Natural killer cell (primary cell): Measurements from ENCODE around the gene KIF20B. TPM values are rescaled to one million over a fixed set of nuclear protein-coding genes. Genes with fewer than 3 reads are reported as not detected.

Experiments used
- ATAC-seq, 3 donors: fragments of 150-1000 bp in 2 of 3; fragments of 200-7000 bp in 1 of 3; cut with Tn5 transposase; 1 replicate in 1 of 3; 2 replicates in 2 of 3; pipeline ENCODE4 v1.10.0; 2021; ENCODE audit warnings: mild to moderate bottlenecking in 2 of 3, moderate library complexity in 2 of 3
- DNase-seq, 2 donors: peaks; one replicate each; pipeline versions ENCODE4 v3.0.0 to v3.0.0-alpha.2; 2013 to 2021; ENCODE audit warnings: mixed read lengths in 1 of 2
- H3K27ac ChIP-seq: one replicate; pipeline ENCODE4 v1.5.1; 2013; ENCODE audit warnings: mild to moderate bottlenecking, low read length
- H3K27me3 ChIP-seq: one replicate; pipeline ENCODE4 v1.6.1; 2013; ENCODE audit warnings: low read length; ENCODE audit not compliant: control insufficient read depth, insufficient read depth
- H3K36me3 ChIP-seq: one replicate; pipeline ENCODE4 v1.6.1; 2013; ENCODE audit warnings: low read length; ENCODE audit not compliant: control insufficient read depth, insufficient read depth
- H3K4me1 ChIP-seq: one replicate; pipeline ENCODE4 v1.6.1; 2013; ENCODE audit warnings: low read length; ENCODE audit not compliant: control insufficient read depth, insufficient read depth
- H3K4me3 ChIP-seq: one replicate; pipeline ENCODE4 v1.5.1; 2013; ENCODE audit warnings: low read length
- H3K9me3 ChIP-seq: one replicate; pipeline ENCODE4 v1.6.1; 2013; ENCODE audit warnings: low read length; ENCODE audit not compliant: control insufficient read depth, insufficient read depth
- H3K27ac Mint-ChIP-seq, 2 donors: one replicate each; pipeline ENCODE4 v1.8.0; 2022; ENCODE audit warnings: mild to moderate bottlenecking in 2 of 2, mixed read lengths in 2 of 2, moderate library complexity in 1 of 2
- H3K27me3 Mint-ChIP-seq, 2 donors: one replicate each; pipeline ENCODE4 v1.8.0; 2022; ENCODE audit warnings: low read depth in 2 of 2, mixed read lengths in 2 of 2
- H3K36me3 Mint-ChIP-seq: one replicate; pipeline ENCODE4 v1.8.0; 2022; ENCODE audit warnings: mixed read lengths
- H3K4me1 Mint-ChIP-seq, 2 donors: one replicate each; pipeline ENCODE4 v1.8.0; 2022; ENCODE audit warnings: mixed read lengths in 2 of 2
- H3K4me3 Mint-ChIP-seq: one replicate; pipeline ENCODE4 v1.8.0; 2022; ENCODE audit warnings: mild to moderate bottlenecking, moderate library complexity, mixed read lengths
- H3K9me3 Mint-ChIP-seq, 2 donors: one replicate each; pipeline ENCODE4 v1.8.0; 2022; ENCODE audit warnings: mixed read lengths in 2 of 2
- WGBS: methylation state at CpG from one replicate; pipeline ENCODE4 v1.1.7; 2013; ENCODE audit warnings: missing lambda C conversion rate; ENCODE audit not compliant: insufficient coverage; 5-methylcytosine and 5-hydroxymethylcytosine counted together
- intact Hi-C: fragments of 100-400 bp; cut with micrococcal nuclease; formaldehyde crosslinking; loops from one replicate; pipeline ENCODE4 v1.14.2; 2022
- total RNA-seq, 4 donors: library from RNA; stranded (reverse); fragments of 120-200 nt in 1 of 4; gene quantifications; one replicate each; pipeline versions ENCODE4 v1.2.3 to v1.2.4, GENCODE V29; 2013 to 2022
- TF ChIP-seq, protein P1 (sequence below): fragments of 200-600 bp; IDR thresholded peaks from one replicate; pipeline ENCODE4 v1.8.0; 2022; ENCODE audit warnings: antibody characterized with exemption

KIF20B gene
- total RNA-seq, 3 donors from 2014 or later (not counting 1 experiment from before 2014, with no cell fraction given): 17.2 to 20.2 (median 17.3) TPM

DNA sequence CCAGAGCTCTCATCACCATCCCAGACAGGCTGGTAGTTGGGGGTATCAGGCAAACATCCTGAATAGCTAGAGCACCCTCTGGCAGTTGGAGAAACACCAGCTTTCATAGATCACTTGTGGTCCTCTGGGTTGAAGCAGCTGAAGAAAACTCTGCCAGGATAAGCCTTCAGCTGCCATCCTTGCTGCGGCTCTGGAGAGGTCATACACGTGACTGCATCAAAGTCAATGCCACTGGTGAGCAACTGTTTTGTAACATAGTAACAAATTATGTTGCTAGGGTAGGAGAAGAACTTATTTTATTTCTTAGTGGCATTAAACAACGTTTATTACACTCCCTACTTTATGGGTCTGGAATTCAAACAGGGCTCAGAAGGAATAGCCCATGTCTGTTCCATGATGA lies 37.2 kb upstream of the KIF20B start:
- Mint-ChIP-seq H3K4me1 (no peaks in the 10 kb centered on the region), H3K9me3 (no peaks in the 10 kb centered on the region), H3K4me3 (no peak overlapping the region), H3K36me3 (no peaks in the 10 kb centered on the region), H3K27ac (no peak overlapping the region), H3K27me3 (peaks cover 17 to 25% of the 10 kb centered on the region in 2 donors)
- 92% methylated on average over 2 of the region's 3 CpGs for WGBS
- TF ChIP-seq, protein P1, sequence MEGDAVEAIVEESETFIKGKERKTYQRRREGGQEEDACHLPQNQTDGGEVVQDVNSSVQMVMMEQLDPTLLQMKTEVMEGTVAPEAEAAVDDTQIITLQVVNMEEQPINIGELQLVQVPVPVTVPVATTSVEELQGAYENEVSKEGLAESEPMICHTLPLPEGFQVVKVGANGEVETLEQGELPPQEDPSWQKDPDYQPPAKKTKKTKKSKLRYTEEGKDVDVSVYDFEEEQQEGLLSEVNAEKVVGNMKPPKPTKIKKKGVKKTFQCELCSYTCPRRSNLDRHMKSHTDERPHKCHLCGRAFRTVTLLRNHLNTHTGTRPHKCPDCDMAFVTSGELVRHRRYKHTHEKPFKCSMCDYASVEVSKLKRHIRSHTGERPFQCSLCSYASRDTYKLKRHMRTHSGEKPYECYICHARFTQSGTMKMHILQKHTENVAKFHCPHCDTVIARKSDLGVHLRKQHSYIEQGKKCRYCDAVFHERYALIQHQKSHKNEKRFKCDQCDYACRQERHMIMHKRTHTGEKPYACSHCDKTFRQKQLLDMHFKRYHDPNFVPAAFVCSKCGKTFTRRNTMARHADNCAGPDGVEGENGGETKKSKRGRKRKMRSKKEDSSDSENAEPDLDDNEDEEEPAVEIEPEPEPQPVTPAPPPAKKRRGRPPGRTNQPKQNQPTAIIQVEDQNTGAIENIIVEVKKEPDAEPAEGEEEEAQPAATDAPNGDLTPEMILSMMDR: no peak
- Histone ChIP-seq H3K27me3 (no peaks in the 10 kb centered on the region), H3K4me1 (no peaks in the 10 kb centered on the region), H3K27ac (no peak overlapping the region), H3K36me3 (no peaks in the 10 kb centered on the region), H3K4me3 (no peak overlapping the region), H3K9me3 (no peaks in the 10 kb centered on the region)
- ATAC-seq (no peak), DNase-seq (no peak)
- intact Hi-C loops: no loop called here

DNA sequence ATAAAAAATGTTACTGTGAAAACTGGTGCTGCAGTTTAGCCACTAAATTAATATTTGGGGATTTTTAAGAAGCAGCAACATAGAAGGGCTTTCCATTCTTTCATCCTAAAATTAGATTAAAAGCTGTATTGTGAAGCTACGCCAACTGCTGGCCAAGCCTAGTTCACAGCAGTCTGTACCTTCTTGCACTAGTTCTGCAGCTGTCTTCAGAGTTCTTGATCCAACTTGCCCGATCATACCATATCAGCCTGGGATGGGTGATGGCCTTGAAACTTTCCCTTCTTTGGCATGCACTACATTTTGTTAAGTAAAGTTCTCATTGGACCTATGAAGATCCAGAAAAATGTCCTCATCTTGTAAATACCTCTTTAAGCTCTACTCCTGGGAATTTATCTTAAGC lies 36.1 kb upstream of the KIF20B start:
- H3K4me3 Mint-ChIP-seq: no peak overlapping the region
- H3K4me1 ChIP-seq: no peaks in the 10 kb centered on the region
- no peaks in the 10 kb centered on the region for H3K9me3 ChIP-seq
- H3K9me3 Mint-ChIP-seq: no peaks in the 10 kb centered on the region
- no peaks in the 10 kb centered on the region for H3K36me3 ChIP-seq
- H3K4me3 ChIP-seq: no peak overlapping the region
- no peak overlapping the region for H3K27ac Mint-ChIP-seq
- H3K27ac ChIP-seq: no peak overlapping the region
- intact Hi-C loops: no loop called here
- WGBS: 96% methylated on average over 2 of the region's 2 CpGs
- TF ChIP-seq, protein P1: no peak
- ATAC-seq: no peak
- DNase-seq: no peak
- H3K27me3 Mint-ChIP-seq: peaks cover 13 to 36% of the 10 kb centered on the region in 2 donors
- no peaks in the 10 kb centered on the region for H3K36me3 Mint-ChIP-seq
- H3K4me1 Mint-ChIP-seq: no peaks in the 10 kb centered on the region
- H3K27me3 ChIP-seq: no peaks in the 10 kb centered on the region

DNA sequence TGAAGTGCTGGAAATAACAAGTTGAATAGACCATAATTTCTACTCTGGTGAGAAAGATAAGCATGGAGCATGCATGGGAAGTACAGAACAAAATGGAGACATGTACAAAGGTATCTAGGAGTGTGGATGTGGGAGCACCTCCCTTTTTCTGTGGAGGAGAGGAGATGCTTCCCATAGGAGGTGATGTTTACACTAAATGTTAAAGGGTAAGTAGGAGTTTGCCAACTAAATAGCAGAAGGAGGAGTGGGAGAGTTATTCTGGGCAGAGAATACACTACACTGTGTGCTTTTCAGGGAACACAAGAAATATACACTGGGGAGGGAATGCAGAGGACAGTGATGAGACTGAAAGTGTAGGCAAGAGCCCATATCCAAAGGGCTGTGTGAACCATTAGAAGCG lies 35.3 kb upstream of the KIF20B start:
- TF ChIP-seq, protein P1: no peak
- H3K27ac Mint-ChIP-seq: no peak overlapping the region
- DNase-seq (no peak), ATAC-seq (no peak)
- H3K27ac ChIP-seq: no peak overlapping the region
- 97% methylated on average over 1 of the region's 1 CpG for WGBS
- H3K27me3 ChIP-seq: no peaks in the 10 kb centered on the region
- H3K4me1 ChIP-seq: no peaks in the 10 kb centered on the region
- no peaks in the 10 kb centered on the region for H3K9me3 Mint-ChIP-seq
- no peak overlapping the region for H3K4me3 ChIP-seq
- H3K4me3 Mint-ChIP-seq: no peak overlapping the region
- intact Hi-C loops: no loop called here
- no peaks in the 10 kb centered on the region for H3K36me3 ChIP-seq
- H3K4me1 Mint-ChIP-seq: no peaks in the 10 kb centered on the region
- no peaks in the 10 kb centered on the region for H3K36me3 Mint-ChIP-seq
- H3K9me3 ChIP-seq: no peaks in the 10 kb centered on the region
- peaks cover 20 to 43% of the 10 kb centered on the region in 2 donors for H3K27me3 Mint-ChIP-seq

DNA sequence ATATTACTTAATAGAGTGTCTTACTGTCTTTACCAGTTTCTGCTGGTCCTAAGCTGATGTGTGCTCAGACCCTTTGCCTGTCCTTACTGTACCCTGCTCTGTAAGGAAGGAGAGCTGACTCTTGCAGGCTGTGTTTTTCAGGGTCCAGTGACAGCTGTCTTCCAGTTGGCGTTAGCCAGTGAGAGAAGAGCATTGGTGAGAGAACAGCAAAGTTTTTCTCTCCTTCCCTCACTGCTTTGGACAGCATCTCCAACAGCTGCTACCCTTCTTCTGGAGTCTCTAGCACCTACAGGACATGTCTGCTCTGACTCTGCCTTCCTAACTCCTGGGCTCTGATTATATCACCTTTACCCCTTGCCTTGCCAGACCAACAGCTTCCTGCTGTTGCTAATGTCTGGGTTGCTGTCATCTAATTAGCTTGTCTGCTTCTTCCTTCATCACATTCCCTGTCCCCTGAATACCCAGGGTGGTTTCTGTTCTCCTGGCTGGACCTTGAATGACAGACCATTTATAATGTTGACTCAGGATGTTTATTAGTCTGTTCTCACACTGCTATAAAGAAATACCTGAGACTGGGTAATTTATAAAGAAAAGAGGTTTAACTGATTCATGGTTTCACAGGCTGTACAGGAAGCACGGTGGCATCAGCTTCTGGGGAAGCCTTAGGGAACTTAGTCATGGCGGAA lies 32.9 kb upstream of the KIF20B start:
- Histone ChIP-seq H3K36me3 (no peaks in the 10 kb centered on the region), H3K27ac (no peak overlapping the region), H3K4me1 (no peaks in the 10 kb centered on the region), H3K27me3 (no peaks in the 10 kb centered on the region), H3K4me3 (no peak overlapping the region), H3K9me3 (no peaks in the 10 kb centered on the region)
- TF ChIP-seq, protein P1: no peak
- DNase-seq (no peak), ATAC-seq (no peak)
- no peak overlapping the region for H3K27ac Mint-ChIP-seq
- H3K4me3 Mint-ChIP-seq: no peak overlapping the region
- H3K27me3 Mint-ChIP-seq: peaks cover 17 to 30% of the 10 kb centered on the region in 2 donors
- H3K4me1 Mint-ChIP-seq: no peaks in the 10 kb centered on the region
- H3K9me3 Mint-ChIP-seq: no peaks in the 10 kb centered on the region
- intact Hi-C loops: no loop called here
- 95% methylated on average over 3 of the region's 3 CpGs for WGBS
- H3K36me3 Mint-ChIP-seq: no peaks in the 10 kb centered on the region
